Measurements from ENCODE around the gene CAMK1D.

CAMK1D gene

DNA sequence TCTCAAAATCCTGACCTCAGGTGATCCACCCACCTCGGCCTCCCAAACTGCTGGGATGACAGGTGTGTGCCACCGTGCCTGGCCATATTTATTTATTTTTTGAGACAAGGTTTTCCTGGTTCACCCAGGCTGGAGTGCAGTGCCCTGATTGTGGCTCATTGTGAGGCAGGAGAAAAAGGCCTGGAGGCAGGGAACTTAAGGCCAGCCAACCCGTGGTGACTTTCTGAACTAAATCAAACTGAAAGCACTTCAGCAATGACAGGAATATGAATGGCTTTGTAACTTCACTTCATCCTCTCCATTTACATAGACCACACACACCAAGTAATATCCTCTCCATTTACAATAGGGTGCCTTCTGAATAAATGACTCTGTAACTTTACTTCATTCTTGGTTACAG lies 527.8 kb downstream of the CAMK1D start:
- DNase-seq (ENCODE audit: low read depth in 2 of 3, low spot score in 2 of 3) = no peak

DNA sequence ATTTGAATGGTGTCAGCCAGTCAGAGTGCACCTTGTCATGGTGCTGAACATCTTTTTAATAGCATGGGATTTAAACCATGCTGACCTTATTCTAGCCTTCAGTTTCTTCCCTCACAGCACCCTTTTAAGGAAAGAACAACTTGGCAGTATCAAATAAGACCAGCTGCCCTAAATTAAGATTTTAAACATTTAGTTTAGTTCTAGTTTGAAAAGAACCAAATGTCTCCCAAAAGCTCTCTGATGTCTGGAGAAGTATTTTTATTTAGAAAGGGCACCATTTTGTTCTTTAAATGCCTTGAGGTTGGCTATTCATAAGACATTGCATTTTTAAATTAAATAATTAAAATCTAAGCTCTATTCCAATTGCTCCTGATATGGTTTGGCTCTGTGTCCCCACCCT lies 531.1 kb downstream of the CAMK1D start:
- no peak for DNase-seq (ENCODE audit: low read depth in 2 of 3, low spot score in 2 of 3)

- DNase-seq (ENCODE audit: low read depth in 2 of 3, low spot score in 2 of 3) = no peak
Observed at GRCh38 chr10:12884851-12885250, 535.5 kb downstream of the CAMK1D start.
